GM12878 (cell line): ENCODE results near the gene ZMAT3. TPM values are rescaled to one million over a fixed set of nuclear protein-coding genes. Genes with fewer than 3 reads are reported as not detected.

Experiments
- ATAC-seq: fragments of 200-7000 bp; cut with Tn5 transposase; 3 replicates; pipeline ENCODE4 v1.9.1; 2020; ENCODE audit warnings: mild to moderate bottlenecking, moderate library complexity
- Bru-seq: library from RNA; stranded (reverse); fragments of 400-500 nt; gene quantifications from one replicate; lab custom pipeline; 2021; lab: Mats Ljungman, UMichigan
- BruChase-seq, 2 experiments: library from RNA; stranded (reverse); fragments of 400-500 nt; gene quantifications; one replicate each; lab custom pipeline; 2021; lab: Mats Ljungman, UMichigan
- BruUV-seq: library from RNA; stranded (reverse); fragments of 400-500 nt; replicated peaks from 2 replicates; lab custom pipeline; 2021; lab: Mats Ljungman, UMichigan
- CTCF ChIA-PET: fragments of 300-600 bp; sonication (Branson Sonifier 250); formaldehyde crosslinking; extraction: SDS; loops from one replicate; lab custom pipeline; 2021; ENCODE audit warnings: inconsistent platforms; lab: Yijun Ruan, JAX
- POLR2A ChIA-PET: fragments of 350-600 bp; formaldehyde crosslinking; extraction: SDS; loops from one replicate; lab custom pipeline; 2021; ENCODE audit warnings: inconsistent platforms; lab: Charles Lee
- RAD21 ChIA-PET: fragments of 300-600 bp; sonication (Branson Sonifier 250); formaldehyde crosslinking; loops from one replicate; lab custom pipeline; 2023; ENCODE audit warnings: antibody characterized with exemption; ENCODE audit not compliant: unreplicated experiment; lab: Charles Lee
- SMC1A ChIA-PET: fragments of 300-600 bp; sonication (Branson Sonifier 250); formaldehyde crosslinking; loops from one replicate; lab custom pipeline; 2023; ENCODE audit not compliant: unreplicated experiment, uncharacterized antibody; lab: Charles Lee
- DNase-seq: peaks from one replicate; pipeline ENCODE4 v3.0.0-alpha.2; 2011; ENCODE audit warnings: low read depth, low spot score
- FAIRE-seq: peaks from 3 replicates; lab custom pipeline; 2011; peaks lifted over from hg19 to GRCh38; lab: Jason Lieb, UNC
- H2AFZ ChIP-seq: 2 replicates; pipeline ENCODE4 v1.6.0; 2011; ENCODE audit warnings: low read depth, low read length, control low read depth; ENCODE audit not compliant: control insufficient read depth
- H3K27ac ChIP-seq: 2 replicates; pipeline ENCODE4 v1.5.1; 2011; ENCODE audit warnings: control low read depth; ENCODE audit not compliant: control insufficient read depth, insufficient read depth
- H3K27me3 ChIP-seq, 2 experiments: replicated peaks in 1 of 2; 2 replicates each; pipeline versions ENCODE4 v1.6.0 to v1.6.1; 2011; ENCODE audit warnings: low read length in 1 of 2; ENCODE audit not compliant: control insufficient read depth in 2 of 2, insufficient read depth in 2 of 2
- H3K36me3 ChIP-seq, 2 experiments: 2 replicates each; pipeline ENCODE4 v1.5.1; 2011; ENCODE audit warnings: low read length in 1 of 2; ENCODE audit not compliant: control insufficient read depth in 2 of 2, insufficient read depth in 2 of 2
- H3K4me1 ChIP-seq: 2 replicates; pipeline ENCODE4 v1.6.1; 2011; ENCODE audit warnings: mild to moderate bottlenecking, low read length, moderate library complexity, mixed read lengths; ENCODE audit not compliant: control insufficient read depth, insufficient read depth
- H3K4me2 ChIP-seq: 2 replicates; pipeline ENCODE4 v1.6.0; 2011; ENCODE audit warnings: control low read depth; ENCODE audit not compliant: control insufficient read depth, insufficient read depth
- H3K4me3 ChIP-seq: fragments of 200-600 bp; sonication (generic); 2 replicates; pipeline ENCODE4 v1.5.1; 2016
- H3K79me2 ChIP-seq: 2 replicates; pipeline ENCODE4 v1.6.0; 2011; ENCODE audit warnings: low read length; ENCODE audit not compliant: control insufficient read depth, insufficient read depth
- H3K9ac ChIP-seq: 2 replicates; pipeline ENCODE4 v1.8.0; 2011; ENCODE audit warnings: low read length, control low read depth, mixed read lengths; ENCODE audit not compliant: control insufficient read depth, insufficient read depth
- H3K9me3 ChIP-seq: replicated peaks from 3 replicates; pipeline ENCODE4 v1.5.1; 2011; ENCODE audit warnings: mild to moderate bottlenecking, low read length; ENCODE audit not compliant: control insufficient read depth, insufficient read depth
- H4K20me1 ChIP-seq: 2 replicates; pipeline ENCODE4 v1.6.0; 2011; ENCODE audit not compliant: control insufficient read depth, insufficient read depth
- BACH1 ChIP-seq: fragments of 450-650 bp; IDR thresholded peaks from 2 replicates; pipeline ENCODE4 v1.6.1; 2017; ENCODE audit warnings: mild to moderate bottlenecking, borderline replicate concordance
- BMI1 ChIP-seq: fragments of 450-650 bp; IDR thresholded peaks from 2 replicates; pipeline ENCODE4 v1.6.1; 2016; ENCODE audit warnings: mild to moderate bottlenecking, moderate library complexity, borderline replicate concordance
- CREM ChIP-seq: IDR thresholded peaks from 2 replicates; pipeline ENCODE4 v1.6.1; 2014; ENCODE audit warnings: antibody characterized with exemption, low read depth
- DPF2 ChIP-seq: fragments of 450-650 bp; IDR thresholded peaks from 2 replicates; pipeline ENCODE4 v1.6.1; 2017; ENCODE audit warnings: mild to moderate bottlenecking
- EGR1 ChIP-seq, 2 experiments: IDR thresholded peaks; 1 replicate in 1 of 2; 2 replicates in 1 of 2; pipeline ENCODE4 v1.6.1; 2011 to 2012; ENCODE audit warnings: low read depth in 2 of 2, low read length in 2 of 2, borderline replicate concordance in 1 of 2, mild to moderate bottlenecking in 1 of 2, moderate library complexity in 1 of 2
- ETV6 ChIP-seq, 2 experiments: fragments of 450-650 bp in 1 of 2; IDR thresholded peaks in 1 of 2; conservative IDR thresholded peaks in 1 of 2; 2 replicates each; pipeline ENCODE4 v1.6.1; 2014; ENCODE audit warnings: antibody characterized with exemption in 1 of 2, borderline replicate concordance in 1 of 2, low read depth in 1 of 2, mild to moderate bottlenecking in 1 of 2, moderate library complexity in 1 of 2
- FOXK2 ChIP-seq: fragments of 450-650 bp; IDR thresholded peaks from 2 replicates; pipeline ENCODE4 v1.6.1; 2017; ENCODE audit warnings: mild to moderate bottlenecking, moderate library complexity
- MEF2B ChIP-seq: fragments of 450-650 bp; IDR thresholded peaks from 2 replicates; pipeline ENCODE4 v1.6.1; 2018; ENCODE audit warnings: mild to moderate bottlenecking, moderate library complexity; ENCODE audit not compliant: partially characterized antibody, poor library complexity, severe bottlenecking
- MXI1 ChIP-seq: fragments of 150-350 bp; IDR thresholded peaks from 2 replicates; pipeline ENCODE4 v1.6.1; 2011; ENCODE audit warnings: low read depth, mild to moderate bottlenecking, inconsistent platforms, low read length, improper control_type of control experiment
- NBN ChIP-seq: fragments of 450-650 bp; IDR thresholded peaks from 2 replicates; pipeline ENCODE4 v1.6.1; 2016
- STAT1 ChIP-seq: fragments of 450-650 bp; conservative IDR thresholded peaks from 2 replicates; pipeline ENCODE4 v1.6.1; 2014; ENCODE audit warnings: antibody characterized with exemption, mild to moderate bottlenecking
- WGBS: methylation state at CpG from one replicate; pipeline ENCODE4 v1.1.6; 2016; ENCODE audit warnings: low lambda C conversion rate; ENCODE audit not compliant: insufficient replicate concordance, insufficient coverage; ENCODE audit errors: missing lambda C conversion rate; 5-methylcytosine and 5-hydroxymethylcytosine counted together
- in situ Hi-C: fragments of 300-500 bp; cut with MboI; formaldehyde crosslinking; loops from 9 replicates; pipeline ENCODE4 v1.14.3; 2018; ENCODE audit warnings: mixed read lengths
- intact Hi-C: fragments of 100-400 bp; cut with micrococcal nuclease; formaldehyde crosslinking; loops from one replicate; pipeline ENCODE4 v1.14.2; 2022; ENCODE audit not compliant: unreplicated experiment
- long read RNA-seq, 2 experiments: library from polyadenylated mRNA; unstranded; transcript quantifications; one replicate each; pipeline ENCODE4 v2.0.0, GENCODE V29; 2019 to 2020
- polyA minus RNA-seq, 3 experiments: library from RNA; depleted of rRNA, polyadenylated mRNA; stranded (reverse); fragments of >200 nt; gene quantifications; 2 replicates each; pipeline ENCODE4 v1.2.3, GENCODE V29; 2011
- polyA plus RNA-seq, 11 experiments: library from polyadenylated mRNA; depleted of rRNA in 4 of 11; unstranded in 6 of 11; stranded (reverse) in 5 of 11; fragments of >200 nt; fragmentation: Nextera tagmentation in 4 of 11; fragmentation: Illumina TruSeq in 1 of 11; extraction: Ambion mirVana in 4 of 11; extraction: Trizol in 1 of 11; gene quantifications; 1 replicate in 1 of 11; 2 replicates in 10 of 11; pipeline versions ENCODE4 v1.2.1 to v1.2.3, GENCODE V29; 2011 to 2016; ENCODE audit warnings: inconsistent platforms in 2 of 11, missing spikeins in 2 of 11, low read depth in 1 of 11
- total RNA-seq, 4 experiments: library from RNA; depleted of rRNA in 3 of 4; stranded (reverse); fragments of >200 nt in 3 of 4; fragmentation: Illumina TruSeq in 1 of 4; extraction: Trizol in 1 of 4; gene quantifications; 2 replicates each; pipeline versions ENCODE4 v1.2.1 to v1.2.3, GENCODE V29; 2013 to 2021
- TF ChIP-seq, protein P1 (sequence below): fragments of 450-650 bp; IDR thresholded peaks from 2 replicates; pipeline ENCODE4 v1.6.1; 2018; ENCODE audit warnings: borderline replicate concordance, mild to moderate bottlenecking; ENCODE audit not compliant: partially characterized antibody
- TF ChIP-seq, protein P2 (sequence below): IDR thresholded peaks from 2 replicates; pipeline ENCODE4 v1.6.1; 2011; ENCODE audit warnings: low read depth, mild to moderate bottlenecking, low read length, moderate library complexity, borderline replicate concordance; ENCODE audit errors: extremely low read depth

ZMAT3 gene, protein sequence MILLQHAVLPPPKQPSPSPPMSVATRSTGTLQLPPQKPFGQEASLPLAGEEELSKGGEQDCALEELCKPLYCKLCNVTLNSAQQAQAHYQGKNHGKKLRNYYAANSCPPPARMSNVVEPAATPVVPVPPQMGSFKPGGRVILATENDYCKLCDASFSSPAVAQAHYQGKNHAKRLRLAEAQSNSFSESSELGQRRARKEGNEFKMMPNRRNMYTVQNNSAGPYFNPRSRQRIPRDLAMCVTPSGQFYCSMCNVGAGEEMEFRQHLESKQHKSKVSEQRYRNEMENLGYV
- 70.3 and 76.3 TPM in 2 replicates for total RNA-seq (2013; cell fraction: nucleolus; rRNA removed)
- total RNA-seq (2014; rRNA removed): 13.4 and 16.5 TPM in 2 replicates
- total RNA-seq (2014; rRNA removed; fragmentation: Illumina TruSeq; extraction: Trizol): 24.3 and 27.2 TPM in 2 replicates
- 41.7 and 46.8 TPM in 2 replicates for total RNA-seq (2021)
- 14.5 TPM for polyA plus RNA-seq (2011; ENCODE audit: low read depth)
- 55.9 and 71.3 TPM in 2 replicates for polyA plus RNA-seq (2011; rRNA removed)
- 34.0 and 42.8 TPM in 2 replicates for polyA plus RNA-seq (2011; cell fraction: cytosol; rRNA removed)
- 20.6 and 26.7 TPM in 2 replicates for polyA plus RNA-seq (2011; cell fraction: nucleus; rRNA removed)
- 23.6 and 25.6 TPM in 2 replicates for polyA plus RNA-seq (2012)
- polyA plus RNA-seq (2014; fragmentation: Illumina TruSeq; extraction: Trizol): 31.8 and 39.9 TPM in 2 replicates
- 10 to 100 TPM in 1 of 2 experiments, 1 to 10 TPM in 1; 6.2 to 10.4 TPM for polyA plus RNA-seq (2014; fragmentation: Nextera tagmentation; extraction: Ambion mirVana)
- 17.0 and 22.3 TPM in 2 replicates for polyA plus RNA-seq (2014; rRNA removed)
- 10 to 100 TPM; 27.3 to 30.8 TPM for polyA plus RNA-seq (2016; fragmentation: Nextera tagmentation; extraction: Ambion mirVana)
- 151 and 197 TPM in 2 replicates for polyA minus RNA-seq (2011; rRNA and poly(A)+ RNA removed)
- 51.8 and 67.6 TPM in 2 replicates for polyA minus RNA-seq (2011; cell fraction: cytosol; rRNA and poly(A)+ RNA removed)
- polyA minus RNA-seq (2011; cell fraction: nucleus; rRNA and poly(A)+ RNA removed): 49.3 and 82.5 TPM in 2 replicates
- percentile 96 among the genes with signal in this experiment for Bru-seq, nascent RNA
- BruChase-seq, experiment 1, labeled RNA remaining after a 6-hour chase: percentile 99 among the genes with signal in this experiment
- BruChase-seq, experiment 2, labeled RNA remaining after a 2-hour chase: percentile 98 among the genes with signal in this experiment
- long read RNA-seq, experiment 1, full-length matches to known transcripts: 2 of 14 reads
- long read RNA-seq, experiment 1, partial matches to known transcripts: 7 of 14 reads
- long read RNA-seq, experiment 1, other reads (novel, unspliced or antisense): 5 of 14 reads
- long read RNA-seq, experiment 2, partial matches to known transcripts: 9 of 42 reads
- long read RNA-seq, experiment 2, other reads (novel, unspliced or antisense): 33 of 42 reads

DNA sequence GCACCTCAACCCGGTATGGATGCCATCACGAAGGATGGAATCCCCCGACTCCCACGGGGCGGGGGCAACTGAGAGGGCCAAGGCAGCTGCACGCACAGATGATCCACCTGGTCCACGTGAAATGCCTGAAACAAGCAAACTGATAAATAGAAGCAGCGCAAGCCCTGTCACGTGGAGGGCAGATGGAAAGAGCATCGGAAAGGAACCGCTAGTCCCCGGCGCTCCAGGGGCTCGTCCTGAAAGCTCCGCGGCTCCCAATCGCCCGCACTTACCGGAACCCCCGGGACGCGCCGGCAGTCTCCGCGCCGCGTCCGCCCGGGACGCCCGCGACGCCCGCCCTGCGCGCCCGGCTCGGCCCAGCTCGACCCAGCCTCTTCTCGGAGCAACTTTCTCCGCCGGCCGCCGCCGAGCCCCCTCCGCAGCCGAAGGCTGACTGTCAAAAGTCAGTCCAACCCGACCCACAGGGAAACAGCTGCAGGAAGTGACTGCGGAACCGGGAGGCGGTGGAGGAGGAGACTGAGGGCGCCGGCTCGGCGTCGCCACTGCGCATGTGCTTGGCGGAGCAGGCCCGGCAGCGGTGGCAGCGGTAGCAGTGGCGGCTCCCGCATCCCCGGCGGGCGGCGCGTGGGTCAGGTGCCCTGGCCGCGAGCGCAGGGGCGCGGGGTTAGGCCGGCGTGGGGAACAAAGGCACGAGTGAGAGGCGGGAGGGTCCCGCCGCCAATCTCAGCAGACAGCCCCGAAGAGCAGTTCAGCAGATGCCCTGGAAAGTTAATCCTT, at the start of gene ZMAT3:
Gene ZMAT3, minus strand, starts transcription at position 487 of the 777 bp plus-strand sequence. CDS start 4,057 bp downstream, outside the sequence.
- SMC1A ChIA-PET: interaction anchor here (0.6 to 13.5 kb wide), 17 partner anchors 10 to 1745 kb away, joined by 3 to 225 read pairs (median 11); partner anchors contain the start of gene PIK3CA
- Histone ChIP-seq H3K27me3 (no peaks in the 10 kb centered on the region), H3K4me3 (peak within 1 kb of the TSS; percentile 70), H3K4me1 (peaks cover 22% of the 10 kb centered on the region), H3K4me2 (peak within 1 kb of the TSS; percentile 92), H3K9ac (peak within 1 kb of the TSS; percentile 77), H4K20me1 (no peaks in the 10 kb centered on the region), H3K27ac (peak within 1 kb of the TSS; percentile 92), H3K79me2 (peaks cover 55% of the 10 kb centered on the region), H3K9me3 (no peaks in the 10 kb centered on the region), H3K36me3 (peaks cover 0 to 7% of the 10 kb centered on the region in 2 experiments; a peak in 1 of 4 replicates), H2AFZ (peak within 1 kb of the TSS; percentile 93)
- WGBS: under 1% methylated on average over 60 of the region's 80 CpGs
- BruUV-seq: no TSS peak
- CTCF ChIA-PET: interaction anchor here (0.7 to 9.1 kb wide), 9 partner anchors 8 to 280 kb away, joined by 3 to 124 read pairs (median 44); partner anchors contain the start of gene PIK3CA
- ATAC-seq: peak; percentile 73
- in situ Hi-C loops (loop anchor here (25.0 kb wide), 1 partner anchor 891 kb away; no protein-coding TSS in a partner anchor), intact Hi-C loops (loop anchor here (1.0 to 10.0 kb wide), 3 partner anchors 25 to 637 kb away; partner anchors contain the start of gene PIK3CA)
- DNase-seq: no peak
- POLR2A ChIA-PET: interaction anchor here (0.6 to 13.4 kb wide), 11 partner anchors 9 to 491 kb away, joined by 3 to 138 read pairs (median 7); partner anchors contain the start of genes ACTL6A, MFN1 and PIK3CA
- RAD21 ChIA-PET: interaction anchor here (0.7 to 12.8 kb wide), 10 partner anchors 23 to 487 kb away, joined by 3 to 231 read pairs (median 5); partner anchors contain the start of gene PIK3CA
- peak; percentile 23 for FAIRE-seq
- peak; percentile 85 for TF ChIP-seq DPF2
- TF ChIP-seq MEF2B: peak; percentile 24
- TF ChIP-seq BACH1: no peak; the same call in 1 of the 2 replicates
- 0 out of 2 replicates have a peak, but pooled peaks have one; percentile 36 for TF ChIP-seq STAT1
- TF ChIP-seq, protein P1, sequence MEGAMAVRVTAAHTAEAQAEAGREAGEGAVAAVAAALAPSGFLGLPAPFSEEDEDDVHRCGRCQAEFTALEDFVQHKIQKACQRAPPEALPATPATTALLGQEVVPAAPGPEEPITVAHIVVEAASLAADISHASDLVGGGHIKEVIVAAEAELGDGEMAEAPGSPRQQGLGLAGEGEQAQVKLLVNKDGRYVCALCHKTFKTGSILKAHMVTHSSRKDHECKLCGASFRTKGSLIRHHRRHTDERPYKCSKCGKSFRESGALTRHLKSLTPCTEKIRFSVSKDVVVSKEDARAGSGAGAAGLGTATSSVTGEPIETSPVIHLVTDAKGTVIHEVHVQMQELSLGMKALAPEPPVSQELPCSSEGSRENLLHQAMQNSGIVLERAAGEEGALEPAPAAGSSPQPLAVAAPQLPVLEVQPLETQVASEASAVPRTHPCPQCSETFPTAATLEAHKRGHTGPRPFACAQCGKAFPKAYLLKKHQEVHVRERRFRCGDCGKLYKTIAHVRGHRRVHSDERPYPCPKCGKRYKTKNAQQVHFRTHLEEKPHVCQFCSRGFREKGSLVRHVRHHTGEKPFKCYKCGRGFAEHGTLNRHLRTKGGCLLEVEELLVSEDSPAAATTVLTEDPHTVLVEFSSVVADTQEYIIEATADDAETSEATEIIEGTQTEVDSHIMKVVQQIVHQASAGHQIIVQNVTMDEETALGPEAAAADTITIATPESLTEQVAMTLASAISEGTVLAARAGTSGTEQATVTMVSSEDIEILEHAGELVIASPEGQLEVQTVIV: no peak
- peak; percentile 90 for TF ChIP-seq MXI1
- TF ChIP-seq FOXK2: no peak
- TF ChIP-seq NBN: no peak; the same call in 1 of the 2 replicates
- TF ChIP-seq BMI1: no peak
- TF ChIP-seq ETV6 (conservative IDR thresholded peaks at IDR 0.05 in 1 of 2, IDR thresholded peaks at IDR 0.05 in 1 of 2; ENCODE audit: borderline replicate concordance in 1 of 2, low read depth in 1 of 2): peak in 1 of 2 experiments; percentile 77; a peak in 1 of 4 replicates
- TF ChIP-seq, protein P2, sequence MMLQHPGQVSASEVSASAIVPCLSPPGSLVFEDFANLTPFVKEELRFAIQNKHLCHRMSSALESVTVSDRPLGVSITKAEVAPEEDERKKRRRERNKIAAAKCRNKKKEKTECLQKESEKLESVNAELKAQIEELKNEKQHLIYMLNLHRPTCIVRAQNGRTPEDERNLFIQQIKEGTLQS: no peak
- 0 out of 3 replicates have a peak, but pooled peaks of 1 of the 2 experiments have one; percentile 22 for TF ChIP-seq EGR1 (IDR thresholded peaks at IDR 0.05; ENCODE audit: borderline replicate concordance in 1 of 2, low read depth in 2 of 2, low read length in 2 of 2)
- TF ChIP-seq CREM: peak; percentile 43
